Caco-2 (cell line): Measurements from ENCODE around the gene BAZ2A. TPM values are rescaled to one million over a fixed set of nuclear protein-coding genes. Genes with fewer than 3 reads are reported as not detected.

Source experiments
- BruUV-seq: library from RNA; stranded (reverse); fragments of 400-500 nt; replicated peaks from 2 replicates; lab custom pipeline; 2021; lab: Mats Ljungman, UMichigan
- CTCF ChIA-PET: fragments of 300-600 bp; sonication (Branson Sonifier 250); formaldehyde crosslinking; loops from one replicate; lab custom pipeline; 2022; ENCODE audit warnings: antibody characterized with exemption; lab: Charles Lee
- POLR2A ChIA-PET: fragments of 300-600 bp; sonication (Branson Sonifier 250); formaldehyde crosslinking; loops from one replicate; lab custom pipeline; 2022; ENCODE audit warnings: antibody characterized with exemption; lab: Charles Lee
- DNase-seq, 2 experiments: peaks; one replicate each; pipeline versions ENCODE4 v3.0.0 to v3.0.0-alpha.2; 2020 to 2022
- H3K27me3 ChIP-seq: replicated peaks from 2 replicates; pipeline ENCODE4 v1.6.0; 2011; ENCODE audit warnings: low read length; ENCODE audit not compliant: control insufficient read depth, insufficient read depth
- H3K36me3 ChIP-seq: 2 replicates; pipeline ENCODE4 v1.5.1; 2011; ENCODE audit warnings: low read length; ENCODE audit not compliant: control insufficient read depth, insufficient read depth
- H3K4me1 ChIP-seq: fragments of 250-450 bp; sonication (Bioruptor Pico); 2 replicates; pipeline ENCODE4 v1.5.1; 2020; ENCODE audit warnings: mild to moderate bottlenecking
- H3K4me3 ChIP-seq: 2 replicates; pipeline ENCODE4 v1.5.1; 2011; ENCODE audit warnings: low read depth, mild to moderate bottlenecking, control low read depth, low read length
- H3K9me3 ChIP-seq: fragments of 250-450 bp; sonication (Bioruptor Pico); 2 replicates; pipeline ENCODE4 v1.5.1; 2020; ENCODE audit warnings: mild to moderate bottlenecking, moderate library complexity
- H3K27ac Mint-ChIP-seq: one replicate; pipeline ENCODE4 v1.8.0; 2022; ENCODE audit warnings: mixed read lengths; ENCODE audit not compliant: unreplicated experiment
- H3K27me3 Mint-ChIP-seq: one replicate; pipeline ENCODE4 v1.8.0; 2022; ENCODE audit warnings: mixed read lengths; ENCODE audit not compliant: insufficient read depth, unreplicated experiment
- H3K36me3 Mint-ChIP-seq: one replicate; pipeline ENCODE4 v1.8.0; 2022; ENCODE audit warnings: mild to moderate bottlenecking, mixed read lengths; ENCODE audit not compliant: insufficient read depth, unreplicated experiment
- H3K4me1 Mint-ChIP-seq: one replicate; pipeline ENCODE4 v1.8.0; 2022; ENCODE audit warnings: low read depth, mixed read lengths; ENCODE audit not compliant: unreplicated experiment
- H3K4me3 Mint-ChIP-seq: one replicate; pipeline ENCODE4 v1.8.0; 2022; ENCODE audit warnings: mild to moderate bottlenecking, moderate library complexity, mixed read lengths; ENCODE audit not compliant: unreplicated experiment
- H3K9me3 Mint-ChIP-seq: one replicate; pipeline ENCODE4 v1.8.0; 2022; ENCODE audit warnings: mixed read lengths; ENCODE audit not compliant: unreplicated experiment
- CTCF ChIP-seq, 2 experiments: fragments of 200-600 bp in 1 of 2; IDR thresholded peaks; 1 replicate in 1 of 2; 2 replicates in 1 of 2; pipeline versions ENCODE4 v1.5.1 to v1.8.0; 2011 to 2022; ENCODE audit warnings: antibody characterized with exemption in 1 of 2, control low read depth in 1 of 2, inconsistent platforms in 1 of 2, low read depth in 1 of 2, low read length in 1 of 2, mild to moderate bottlenecking in 1 of 2, moderate library complexity in 1 of 2; ENCODE audit not compliant: insufficient read depth in 1 of 2, severe bottlenecking in 1 of 2, unreplicated experiment in 1 of 2
- intact Hi-C: fragments of 100-400 bp; cut with micrococcal nuclease; formaldehyde crosslinking; loops from one replicate; pipeline ENCODE4 v1.10.0; 2022; ENCODE audit not compliant: unreplicated experiment
- total RNA-seq: library from RNA; stranded (reverse); gene quantifications from 2 replicates; pipeline ENCODE4 v1.2.3, GENCODE V29; 2022

The BAZ2A gene
- total RNA-seq, 1 experiment from 2014 or later, result 104 TPM

GRCh38 chr12:56616925-56617324 is 13.2 kb downstream of the BAZ2A start:
- H3K36me3 ChIP-seq, result peaks cover 6% of the 10 kb centered on the region
- H3K9me3 Mint-ChIP-seq, result no peaks in the 10 kb centered on the region

GRCh38 chr12:56616244-56616643 is 13.9 kb downstream of the BAZ2A start:
- peaks cover 7% of the 10 kb centered on the region for H3K36me3 ChIP-seq
- H3K36me3 Mint-ChIP-seq, result peaks cover 64% of the 10 kb centered on the region
- no TSS peak for BruUV-seq

More at GRCh38 chr12:56616925-56617324, 13.2 kb downstream of the BAZ2A start:
- no peaks in the 10 kb centered on the region for H3K4me1 ChIP-seq
- no peaks in the 10 kb centered on the region for H3K27me3 ChIP-seq
- Mint-ChIP-seq H3K27ac (no peak overlapping the region), H3K4me1 (no peaks in the 10 kb centered on the region), H3K27me3 (no peaks in the 10 kb centered on the region), H3K36me3 (peaks cover 57% of the 10 kb centered on the region), H3K4me3 (no peak overlapping the region)
- no peaks in the 10 kb centered on the region for H3K9me3 ChIP-seq
- DNase-seq, result no peak
- intact Hi-C loops, result no loop called here
- ChIA-PET CTCF (interaction anchor here (1.1 kb wide), 1 partner anchor 20 kb away, joined by 3 read pairs; no protein-coding TSS in a partner anchor), POLR2A (interaction anchor here (0.5 kb wide), 1 partner anchor 495 kb away, joined by 3 read pairs; no protein-coding TSS in a partner anchor)
- TF ChIP-seq CTCF (IDR thresholded peaks at IDR 0.05; ENCODE audit: insufficient read depth in 1 of 2, low read depth in 1 of 2, low read length in 1 of 2, severe bottlenecking in 1 of 2, unreplicated experiment in 1 of 2), result no peak
- no TSS peak for BruUV-seq
- no peak overlapping the region for H3K4me3 ChIP-seq

GRCh38 chr12:56614627-56615026 is 15.5 kb downstream of the BAZ2A start:
- H3K27ac Mint-ChIP-seq, result no peak overlapping the region
- ChIA-PET POLR2A (no interaction called here), CTCF (interaction anchor here (1.0 kb wide), 1 partner anchor 14 kb away, joined by 8 read pairs; no protein-coding TSS in a partner anchor)
- H3K9me3 Mint-ChIP-seq, result no peaks in the 10 kb centered on the region
- H3K4me3 Mint-ChIP-seq, result no peak overlapping the region
- Histone ChIP-seq H3K4me1 (no peaks in the 10 kb centered on the region), H3K4me3 (no peak overlapping the region), H3K36me3 (peaks cover 7% of the 10 kb centered on the region), H3K27me3 (no peaks in the 10 kb centered on the region), H3K9me3 (no peaks in the 10 kb centered on the region)
- DNase-seq, result no peak
- no peaks in the 10 kb centered on the region for H3K4me1 Mint-ChIP-seq
- TF ChIP-seq CTCF (IDR thresholded peaks at IDR 0.05; ENCODE audit: insufficient read depth in 1 of 2, low read depth in 1 of 2, low read length in 1 of 2, severe bottlenecking in 1 of 2, unreplicated experiment in 1 of 2), result no peak
- H3K27me3 Mint-ChIP-seq, result no peaks in the 10 kb centered on the region
- BruUV-seq, result no TSS peak
- intact Hi-C loops, result no loop called here
- peaks cover 72% of the 10 kb centered on the region for H3K36me3 Mint-ChIP-seq

More at GRCh38 chr12:56616244-56616643, 13.9 kb downstream of the BAZ2A start:
- no peak overlapping the region for H3K27ac Mint-ChIP-seq
- CTCF ChIA-PET, result interaction anchor here (1.1 kb wide), 1 partner anchor 21 kb away, joined by 3 read pairs; no protein-coding TSS in a partner anchor
- H3K4me1 Mint-ChIP-seq, result no peaks in the 10 kb centered on the region
- no peaks in the 10 kb centered on the region for H3K9me3 ChIP-seq
- no peak overlapping the region for H3K4me3 Mint-ChIP-seq
- no peaks in the 10 kb centered on the region for H3K27me3 ChIP-seq
- POLR2A ChIA-PET, result interaction anchor here (0.5 kb wide), 1 partner anchor 496 kb away, joined by 3 read pairs; no protein-coding TSS in a partner anchor
- H3K4me1 ChIP-seq, result no peaks in the 10 kb centered on the region
- no peaks in the 10 kb centered on the region for H3K9me3 Mint-ChIP-seq
- TF ChIP-seq CTCF (IDR thresholded peaks at IDR 0.05; ENCODE audit: insufficient read depth in 1 of 2, low read depth in 1 of 2, low read length in 1 of 2, severe bottlenecking in 1 of 2, unreplicated experiment in 1 of 2), result no peak
- intact Hi-C loops, result no loop called here
- no peak overlapping the region for H3K4me3 ChIP-seq
- no peaks in the 10 kb centered on the region for H3K27me3 Mint-ChIP-seq
- DNase-seq, result no peak
